AG10803 (cell line): ENCODE data around the gene PRAME.

ENCODE experiments used
- DNase-seq: peaks from one replicate; pipeline ENCODE4 v3.0.0; 2010; ENCODE audit warnings: low read depth
- H3K4me3 ChIP-seq: 2 replicates; pipeline ENCODE4 v1.5.1; 2011; ENCODE audit warnings: mild to moderate bottlenecking, low read length, control low read depth
- TF ChIP-seq, protein P1 (sequence below): conservative IDR thresholded peaks from 2 replicates; pipeline ENCODE4 v1.5.1; 2011; ENCODE audit warnings: mild to moderate bottlenecking, low read length, control low read depth, inconsistent platforms

Gene PRAME

DNA sequence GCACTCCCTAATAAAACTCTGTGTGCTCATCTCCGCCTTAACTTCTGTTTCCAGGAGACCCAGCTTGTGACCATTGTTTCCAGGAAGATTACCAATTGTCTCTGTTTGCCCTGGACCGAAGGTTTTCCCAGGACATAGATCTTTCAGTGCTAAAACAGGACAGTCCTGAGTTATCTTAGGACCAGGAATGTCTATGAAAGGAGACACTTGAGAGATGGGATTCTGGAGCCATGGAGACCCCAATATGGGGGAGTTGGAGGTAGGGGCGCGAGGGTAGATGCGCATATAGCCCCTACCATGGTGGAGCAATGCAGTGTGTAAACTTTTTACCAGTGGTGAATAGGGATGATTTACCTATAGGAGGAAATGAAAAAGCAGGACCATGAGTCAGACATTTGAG lies 10.2 kb upstream of the PRAME start:
- H3K4me3 ChIP-seq, result no peak overlapping the region
- no peak for DNase-seq
- TF ChIP-seq, protein P1, sequence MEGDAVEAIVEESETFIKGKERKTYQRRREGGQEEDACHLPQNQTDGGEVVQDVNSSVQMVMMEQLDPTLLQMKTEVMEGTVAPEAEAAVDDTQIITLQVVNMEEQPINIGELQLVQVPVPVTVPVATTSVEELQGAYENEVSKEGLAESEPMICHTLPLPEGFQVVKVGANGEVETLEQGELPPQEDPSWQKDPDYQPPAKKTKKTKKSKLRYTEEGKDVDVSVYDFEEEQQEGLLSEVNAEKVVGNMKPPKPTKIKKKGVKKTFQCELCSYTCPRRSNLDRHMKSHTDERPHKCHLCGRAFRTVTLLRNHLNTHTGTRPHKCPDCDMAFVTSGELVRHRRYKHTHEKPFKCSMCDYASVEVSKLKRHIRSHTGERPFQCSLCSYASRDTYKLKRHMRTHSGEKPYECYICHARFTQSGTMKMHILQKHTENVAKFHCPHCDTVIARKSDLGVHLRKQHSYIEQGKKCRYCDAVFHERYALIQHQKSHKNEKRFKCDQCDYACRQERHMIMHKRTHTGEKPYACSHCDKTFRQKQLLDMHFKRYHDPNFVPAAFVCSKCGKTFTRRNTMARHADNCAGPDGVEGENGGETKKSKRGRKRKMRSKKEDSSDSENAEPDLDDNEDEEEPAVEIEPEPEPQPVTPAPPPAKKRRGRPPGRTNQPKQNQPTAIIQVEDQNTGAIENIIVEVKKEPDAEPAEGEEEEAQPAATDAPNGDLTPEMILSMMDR, result no peak

DNA sequence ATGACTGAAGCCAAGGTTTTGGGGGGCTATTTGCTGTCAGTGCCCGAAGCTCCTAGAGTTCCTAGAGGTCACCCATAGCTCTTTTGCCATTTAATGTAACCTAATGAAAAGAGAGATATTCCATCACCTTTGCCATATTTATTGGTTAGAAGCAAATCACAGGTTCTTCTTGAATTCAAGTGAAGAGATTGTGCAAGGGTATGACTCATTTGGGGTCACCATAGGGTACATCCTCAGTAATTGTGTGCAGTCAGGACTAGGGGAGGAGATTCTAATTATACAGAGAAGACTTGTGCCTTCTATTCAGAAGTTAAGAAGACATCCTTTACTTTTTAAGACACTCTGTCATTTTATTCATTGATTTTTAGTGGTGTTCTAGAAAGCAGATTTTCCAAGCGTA lies 6.9 kb upstream of the PRAME start:
- no peak overlapping the region for H3K4me3 ChIP-seq
- TF ChIP-seq, protein P1, result no peak

GRCh38 chr22:22558071-22558971 lies 744 bp downstream of the PRAME start:
- TF ChIP-seq, protein P1, result no peak
- DNase-seq, result no peak
- H3K4me3 ChIP-seq, result no peak overlapping the region

More for the DNA sequence above, 6.9 kb upstream of the PRAME start:
- DNase-seq, result no peak

- DNase-seq, result no peak
- H3K4me3 ChIP-seq, result no peak overlapping the region
- TF ChIP-seq, protein P1, result no peak
These were observed 1.8 kb downstream of the PRAME start for GRCh38 chr22:22556995-22557925.

GRCh38 chr22:22556578-22556977 lies 2.5 kb downstream of the PRAME start:
- TF ChIP-seq, protein P1, result no peak
- no peak for DNase-seq
- H3K4me3 ChIP-seq, result no peak overlapping the region

- H3K4me3 ChIP-seq, result no peak overlapping the region
- TF ChIP-seq, protein P1, result no peak
These were observed 3.5 kb downstream of the PRAME start for GRCh38 chr22:22555596-22555995.

More at GRCh38 chr22:22555596-22555995, 3.5 kb downstream of the PRAME start:
- DNase-seq, result no peak
